Measurements from ENCODE around the gene TICAM1.
"Not testable (repeated sequence)": the region's sequence is repeated elsewhere in the genome, so short reads cannot be mapped to it uniquely, and the experiment has no call there.

TICAM1 gene

GRCh38 chr19:4845975-4846374 lies 14.5 kb upstream of the TICAM1 start:
- not testable (repeated sequence) for DNase-seq

GRCh38 chr19:4844348-4845179 lies 13.1 kb upstream of the TICAM1 start:
- DNase-seq = no peak

- DNase-seq = no peak
These were observed 12.1 kb upstream of the TICAM1 start for GRCh38 chr19:4843647-4843965.

- no peak for DNase-seq
These were observed 7.7 kb upstream of the TICAM1 start for GRCh38 chr19:4839192-4839591.

- DNase-seq = no peak
These were observed 1.3 kb upstream of the TICAM1 start for GRCh38 chr19:4832776-4833175.

- DNase-seq = not testable (repeated sequence)
These were observed 448 bp upstream of the TICAM1 start for GRCh38 chr19:4831979-4832340.

GRCh38 chr19:4830768-4831265 lies 695 bp downstream of the TICAM1 start:
- peak in 1 of 51 donors; percentile 5 for DNase-seq

GRCh38 chr19:4830332-4830731 lies 1.2 kb downstream of the TICAM1 start:
- no peak for DNase-seq

- peak in 21 of 51 donors; percentile 3 to 35 (median 12) for DNase-seq
These were observed 2.4 kb downstream of the TICAM1 start for GRCh38 chr19:4829001-4829712.

- no peak for DNase-seq
These were observed 7.9 kb downstream of the TICAM1 start for GRCh38 chr19:4823577-4823976.

GRCh38 chr19:4822354-4822753 lies 9.2 kb downstream of the TICAM1 start:
- DNase-seq = not testable (repeated sequence)

- no peak for DNase-seq
These were observed 10.2 kb downstream of the TICAM1 start for GRCh38 chr19:4821265-4821664.

- DNase-seq = no peak
These were observed 13.8 kb downstream of the TICAM1 start for GRCh38 chr19:4817467-4818277.

GRCh38 chr19:4816950-4817278 lies 14.6 kb downstream of the TICAM1 start:
- no peak for DNase-seq

GRCh38 chr19:4816202-4816949 lies 15.1 kb downstream of the TICAM1 start:
- no peak for DNase-seq

GRCh38 chr19:4815426-4816201 lies 15.9 kb downstream of the TICAM1 start:
- DNase-seq = peak; percentile 29 to 94 (median 82)

- no peak for DNase-seq
These were observed 16.7 kb downstream of the TICAM1 start for GRCh38 chr19:4814625-4815425.

GRCh38 chr19:4811328-4812131 lies 20.0 kb downstream of the TICAM1 start:
- DNase-seq = peak in 45 of 51 donors; percentile 5 to 80 (median 44)

- DNase-seq = peak in 25 of 51 donors; percentile 10 to 60 (median 32)
These were observed 24.3 kb downstream of the TICAM1 start for GRCh38 chr19:4807188-4807587.
